ENCODE measurements around the gene AUNIP. TPM values are rescaled to one million over a fixed set of nuclear protein-coding genes. Genes with fewer than 3 reads are reported as not detected.
"Not testable (repeated sequence)": the region's sequence is repeated elsewhere in the genome, so short reads cannot be mapped to it uniquely, and the experiment has no call there.

The AUNIP gene
- total RNA-seq, 4 donors from 2014 or later: 0.68 TPM; not detected in 3

DNA sequence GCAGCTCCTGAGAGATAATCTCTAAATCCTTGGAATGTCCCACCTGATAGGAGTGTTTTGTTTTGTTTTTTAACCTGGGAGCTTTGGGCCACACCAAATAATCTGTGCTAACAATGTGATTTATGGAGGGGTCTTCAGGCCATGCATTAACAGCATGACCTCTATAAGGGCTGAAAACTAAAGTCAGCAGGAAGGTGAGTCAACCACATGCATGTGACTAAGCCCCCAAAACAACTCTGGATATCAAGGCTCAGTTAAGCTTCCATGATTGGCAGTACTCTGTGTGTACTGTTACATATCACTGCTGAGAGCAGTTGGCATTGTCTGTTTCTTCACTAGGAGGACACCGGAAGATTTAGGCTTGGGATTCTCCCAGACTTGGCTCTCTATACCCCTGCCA lies 10.7 kb downstream of the AUNIP start:
- DNase-seq (ENCODE audit: low spot score in 2 of 2): no peak
- 55 to 63% methylated on average over 1 of the region's 1 CpG for WGBS, 2 donors
- TF ChIP-seq POLR2A (IDR thresholded peaks at IDR 0.05): no peak
- TF ChIP-seq, protein P1, sequence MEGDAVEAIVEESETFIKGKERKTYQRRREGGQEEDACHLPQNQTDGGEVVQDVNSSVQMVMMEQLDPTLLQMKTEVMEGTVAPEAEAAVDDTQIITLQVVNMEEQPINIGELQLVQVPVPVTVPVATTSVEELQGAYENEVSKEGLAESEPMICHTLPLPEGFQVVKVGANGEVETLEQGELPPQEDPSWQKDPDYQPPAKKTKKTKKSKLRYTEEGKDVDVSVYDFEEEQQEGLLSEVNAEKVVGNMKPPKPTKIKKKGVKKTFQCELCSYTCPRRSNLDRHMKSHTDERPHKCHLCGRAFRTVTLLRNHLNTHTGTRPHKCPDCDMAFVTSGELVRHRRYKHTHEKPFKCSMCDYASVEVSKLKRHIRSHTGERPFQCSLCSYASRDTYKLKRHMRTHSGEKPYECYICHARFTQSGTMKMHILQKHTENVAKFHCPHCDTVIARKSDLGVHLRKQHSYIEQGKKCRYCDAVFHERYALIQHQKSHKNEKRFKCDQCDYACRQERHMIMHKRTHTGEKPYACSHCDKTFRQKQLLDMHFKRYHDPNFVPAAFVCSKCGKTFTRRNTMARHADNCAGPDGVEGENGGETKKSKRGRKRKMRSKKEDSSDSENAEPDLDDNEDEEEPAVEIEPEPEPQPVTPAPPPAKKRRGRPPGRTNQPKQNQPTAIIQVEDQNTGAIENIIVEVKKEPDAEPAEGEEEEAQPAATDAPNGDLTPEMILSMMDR (IDR thresholded peaks at IDR 0.05): no peak
- H3K4me3 ChIP-seq (ENCODE audit: low read depth, poor library complexity, severe bottlenecking): no peak overlapping the region
- intact Hi-C loops (cut with DNase I; ENCODE audit: low total_unique reads): no loop called here

DNA sequence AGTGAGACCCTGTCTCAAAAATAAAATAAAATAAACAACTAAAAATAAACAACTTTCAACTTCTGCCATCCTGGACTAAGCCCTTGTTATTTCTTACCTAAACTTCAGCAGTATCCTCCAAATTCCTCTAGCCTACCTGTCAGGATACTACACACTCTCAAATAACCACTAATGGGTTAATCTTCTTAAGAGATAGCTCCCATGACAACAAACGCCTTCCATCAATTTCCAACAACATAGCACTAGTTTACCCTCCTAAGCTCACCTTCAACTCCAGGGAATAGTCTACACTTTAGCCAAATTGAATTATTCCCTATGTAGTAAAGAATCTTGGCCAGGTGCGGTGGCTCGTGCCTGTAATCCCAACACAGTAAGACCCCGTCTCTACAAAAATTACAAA lies 11.3 kb downstream of the AUNIP start:
- H3K4me3 ChIP-seq (ENCODE audit: low read depth, poor library complexity, severe bottlenecking): no peak overlapping the region
- DNase-seq (ENCODE audit: low spot score in 2 of 2): no peak
- WGBS, 2 donors: 74 to 81% methylated on average over 4 of the region's 4 CpGs
- intact Hi-C loops (cut with DNase I; ENCODE audit: low total_unique reads): no loop called here
- TF ChIP-seq POLR2A (IDR thresholded peaks at IDR 0.05): no peak
- TF ChIP-seq, protein P1 (IDR thresholded peaks at IDR 0.05): no peak

DNA sequence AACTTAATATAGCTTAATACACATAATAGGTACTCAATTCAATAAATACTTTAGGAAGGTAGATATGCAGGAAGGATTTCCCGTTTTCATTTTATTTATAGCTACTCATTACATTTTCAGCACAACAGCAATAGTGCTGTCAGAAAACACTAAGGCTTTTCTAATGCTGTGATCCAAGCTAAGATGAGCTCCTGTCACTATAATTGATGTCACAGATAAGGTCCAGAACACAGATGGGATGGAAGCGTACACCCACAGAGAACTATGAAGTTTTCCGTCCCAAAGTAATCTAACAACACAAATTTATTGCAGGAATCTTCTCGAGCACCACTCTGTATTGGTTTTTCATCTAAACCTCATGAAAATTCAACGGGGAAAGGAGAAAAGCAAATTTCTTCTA lies 13.6 kb downstream of the AUNIP start:
- intact Hi-C loops (cut with DNase I; ENCODE audit: low total_unique reads): no loop called here
- TF ChIP-seq POLR2A (IDR thresholded peaks at IDR 0.05): no peak
- TF ChIP-seq, protein P1 (IDR thresholded peaks at IDR 0.05): no peak
- no peak overlapping the region for H3K4me3 ChIP-seq (ENCODE audit: low read depth, poor library complexity, severe bottlenecking)
- DNase-seq (ENCODE audit: low spot score in 2 of 2): no peak
- 80 to 85% methylated on average over 5 of the region's 5 CpGs for WGBS, 2 donors

DNA sequence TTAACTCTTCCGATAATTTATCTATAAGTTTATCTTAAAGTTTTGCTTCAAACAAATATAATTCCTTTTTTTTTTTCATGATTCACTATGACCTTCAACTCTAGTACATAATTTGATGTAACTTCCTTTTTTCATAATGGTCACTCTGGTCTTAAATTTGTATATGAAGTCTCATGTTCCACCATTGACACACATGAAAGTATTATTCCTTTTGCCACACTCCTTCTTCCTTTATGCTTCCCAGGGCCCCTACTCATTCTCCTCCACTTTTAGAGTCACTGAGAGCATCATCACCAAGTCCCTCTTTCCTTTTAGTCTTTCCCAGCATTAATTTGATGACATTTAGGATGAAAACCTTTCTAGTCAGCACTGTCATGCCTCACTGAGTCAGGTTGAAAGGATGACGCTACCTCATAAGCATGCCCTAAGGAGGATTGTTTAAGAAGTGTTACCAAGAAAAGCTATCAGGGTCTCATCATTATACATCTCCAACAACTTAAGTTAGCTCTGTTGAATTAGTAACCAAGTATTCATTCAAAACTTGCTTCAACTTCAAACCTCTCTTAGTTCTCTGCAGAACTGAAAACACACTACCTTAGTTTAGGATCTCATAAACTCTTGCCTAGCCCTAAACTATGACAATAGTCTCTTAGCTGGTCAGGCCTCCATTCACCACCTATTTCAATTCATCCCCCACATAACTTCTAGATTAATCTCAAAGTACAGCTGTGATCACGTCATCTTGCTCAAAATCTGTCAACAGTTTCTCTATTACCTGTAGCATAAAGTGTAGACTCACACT lies 14.5 kb downstream of the AUNIP start:
- no peak for DNase-seq (ENCODE audit: low spot score in 2 of 2)
- intact Hi-C loops (cut with DNase I; ENCODE audit: low total_unique reads): no loop called here
- TF ChIP-seq, protein P1 (IDR thresholded peaks at IDR 0.05): no peak
- TF ChIP-seq POLR2A (IDR thresholded peaks at IDR 0.05): no peak
- 90 to 98% methylated on average over 3 of the region's 3 CpGs for WGBS, 2 donors
- H3K4me3 ChIP-seq (ENCODE audit: low read depth, poor library complexity, severe bottlenecking): no peak overlapping the region

DNA sequence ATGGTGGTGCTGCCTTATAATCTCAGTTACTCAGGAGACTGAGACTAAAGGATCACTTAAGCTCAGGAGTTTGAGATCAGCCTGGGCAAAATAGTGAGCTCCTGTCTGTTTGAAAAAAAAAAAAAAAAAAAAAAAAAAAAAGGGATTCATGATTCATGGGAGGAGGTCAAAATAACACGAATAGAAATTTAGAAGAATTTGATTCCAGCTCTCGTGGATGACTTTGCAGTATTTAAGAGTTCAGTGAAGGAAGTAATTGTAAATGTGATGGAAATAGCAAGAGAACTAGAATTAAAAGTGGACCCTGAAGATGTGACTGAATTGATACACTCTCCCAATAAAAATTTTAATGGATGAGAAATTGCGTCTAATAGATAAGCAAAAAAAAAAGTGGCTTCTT lies 15.8 kb downstream of the AUNIP start:
- no peak overlapping the region for H3K4me3 ChIP-seq (ENCODE audit: low read depth, poor library complexity, severe bottlenecking)
- TF ChIP-seq POLR2A (IDR thresholded peaks at IDR 0.05): no peak
- TF ChIP-seq, protein P1 (IDR thresholded peaks at IDR 0.05): no peak
- intact Hi-C loops (cut with DNase I; ENCODE audit: low total_unique reads): no loop called here
- DNase-seq (ENCODE audit: low spot score in 2 of 2): no peak
- 86 to 89% methylated on average over 3 of the region's 3 CpGs for WGBS, 2 donors

DNA sequence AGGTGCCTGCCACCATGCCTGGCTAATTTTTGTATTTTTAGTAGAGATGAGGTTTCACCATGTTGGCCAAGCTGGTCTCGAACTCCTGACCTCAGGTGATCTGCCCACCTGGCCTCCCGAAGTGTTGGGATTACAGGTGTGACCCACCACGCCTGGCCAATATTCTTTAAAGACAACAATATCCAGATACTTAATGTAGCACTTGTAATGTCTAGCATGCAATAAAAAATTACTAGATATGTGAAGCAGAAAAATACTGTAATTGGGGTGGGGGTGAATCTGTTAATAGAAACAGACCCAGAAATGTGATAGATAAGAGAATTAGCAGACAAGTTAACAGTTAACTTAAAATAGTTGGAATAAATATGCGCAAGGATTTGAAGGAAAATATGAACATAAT lies 19.4 kb downstream of the AUNIP start:
- WGBS, 2 donors: 95 to 98% methylated on average over 4 of the region's 4 CpGs
- intact Hi-C loops (cut with DNase I; ENCODE audit: low total_unique reads): loop anchor here (10.0 kb wide), 1 partner anchor 155 kb away; the partner anchor contains the start of gene PAFAH2
- H3K4me3 ChIP-seq (ENCODE audit: low read depth, poor library complexity, severe bottlenecking); DNase-seq (ENCODE audit: low spot score in 2 of 2): not testable (repeated sequence)

Data from lower leg skin (tissue), 4 donors.